ENCODE measurements around the gene JAG1. TPM values are rescaled to one million over a fixed set of nuclear protein-coding genes. Genes with fewer than 3 reads are reported as not detected.

The JAG1 gene
- total RNA-seq, 1 donor from 2014 or later: 70.3 TPM

GRCh38 chr20:10639077-10639736, 34.6 kb downstream of the JAG1 start:
- peaks cover 73% of the 10 kb centered on the region for H3K4me1 Mint-ChIP-seq
- peaks cover 51% of the 10 kb centered on the region for H3K36me3 Mint-ChIP-seq (ENCODE audit: low read depth)

GRCh38 chr20:10637563-10637962, 36.2 kb downstream of the JAG1 start:
- H3K4me1 Mint-ChIP-seq: peaks cover 84% of the 10 kb centered on the region
- H3K27ac Mint-ChIP-seq (ENCODE audit: unreplicated experiment): peak overlapping the region; percentile 83
- H3K9me3 Mint-ChIP-seq: no peaks in the 10 kb centered on the region
- peak overlapping the region; percentile 72 for H3K4me3 Mint-ChIP-seq
- no peaks in the 10 kb centered on the region for H3K27me3 Mint-ChIP-seq (ENCODE audit: low read depth)
- TF ChIP-seq CTCF (conservative IDR thresholded peaks at IDR 0.05): no peak
- DNase-seq (ENCODE audit: low read depth, low spot score): no peak
- peaks cover 42% of the 10 kb centered on the region for H3K36me3 Mint-ChIP-seq (ENCODE audit: low read depth)

More at GRCh38 chr20:10639077-10639736, 34.6 kb downstream of the JAG1 start:
- Mint-ChIP-seq H3K27ac (ENCODE audit: unreplicated experiment) (peak overlapping the region; percentile 22), H3K9me3 (no peaks in the 10 kb centered on the region), H3K4me3 (peak overlapping the region; percentile 74), H3K27me3 (ENCODE audit: low read depth) (no peaks in the 10 kb centered on the region)
- DNase-seq (ENCODE audit: low read depth, low spot score): no peak
- no peak for TF ChIP-seq CTCF (conservative IDR thresholded peaks at IDR 0.05)

GRCh38 chr20:10637031-10637559, 36.7 kb downstream of the JAG1 start:
- H3K4me1 Mint-ChIP-seq: peaks cover 89% of the 10 kb centered on the region
- peak overlapping the region; percentile 72 for H3K4me3 Mint-ChIP-seq
- no peaks in the 10 kb centered on the region for H3K27me3 Mint-ChIP-seq (ENCODE audit: low read depth)
- H3K36me3 Mint-ChIP-seq (ENCODE audit: low read depth): peaks cover 38% of the 10 kb centered on the region
- no peaks in the 10 kb centered on the region for H3K9me3 Mint-ChIP-seq
- no peak for DNase-seq (ENCODE audit: low read depth, low spot score)
- no peak overlapping the region for H3K27ac Mint-ChIP-seq (ENCODE audit: unreplicated experiment)
- TF ChIP-seq CTCF (conservative IDR thresholded peaks at IDR 0.05): no peak

GRCh38 chr20:10636326-10636818, 37.4 kb downstream of the JAG1 start:
- peaks cover 89% of the 10 kb centered on the region for H3K4me1 Mint-ChIP-seq
- H3K36me3 Mint-ChIP-seq (ENCODE audit: low read depth): peaks cover 32% of the 10 kb centered on the region

More at GRCh38 chr20:10636326-10636818, 37.4 kb downstream of the JAG1 start:
- no peaks in the 10 kb centered on the region for H3K9me3 Mint-ChIP-seq
- H3K27me3 Mint-ChIP-seq (ENCODE audit: low read depth): no peaks in the 10 kb centered on the region
- H3K4me3 Mint-ChIP-seq: no peak overlapping the region
- DNase-seq (ENCODE audit: low read depth, low spot score): no peak
- no peak for TF ChIP-seq CTCF (conservative IDR thresholded peaks at IDR 0.05)
- no peak overlapping the region for H3K27ac Mint-ChIP-seq (ENCODE audit: unreplicated experiment)

Measured in neural crest cell (in vitro differentiated cells).